Measurements from ENCODE around the gene C12orf76. TPM values are rescaled to one million over a fixed set of nuclear protein-coding genes. Genes with fewer than 3 reads are reported as not detected.

C12orf76 gene, protein sequence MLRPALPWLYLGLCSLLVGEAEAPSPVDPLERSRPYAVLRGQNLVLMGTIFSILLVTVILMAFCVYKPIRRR
- total RNA-seq, result 10 to 100 TPM; 19.4 to 29.7 (median 22.5) TPM

DNA sequence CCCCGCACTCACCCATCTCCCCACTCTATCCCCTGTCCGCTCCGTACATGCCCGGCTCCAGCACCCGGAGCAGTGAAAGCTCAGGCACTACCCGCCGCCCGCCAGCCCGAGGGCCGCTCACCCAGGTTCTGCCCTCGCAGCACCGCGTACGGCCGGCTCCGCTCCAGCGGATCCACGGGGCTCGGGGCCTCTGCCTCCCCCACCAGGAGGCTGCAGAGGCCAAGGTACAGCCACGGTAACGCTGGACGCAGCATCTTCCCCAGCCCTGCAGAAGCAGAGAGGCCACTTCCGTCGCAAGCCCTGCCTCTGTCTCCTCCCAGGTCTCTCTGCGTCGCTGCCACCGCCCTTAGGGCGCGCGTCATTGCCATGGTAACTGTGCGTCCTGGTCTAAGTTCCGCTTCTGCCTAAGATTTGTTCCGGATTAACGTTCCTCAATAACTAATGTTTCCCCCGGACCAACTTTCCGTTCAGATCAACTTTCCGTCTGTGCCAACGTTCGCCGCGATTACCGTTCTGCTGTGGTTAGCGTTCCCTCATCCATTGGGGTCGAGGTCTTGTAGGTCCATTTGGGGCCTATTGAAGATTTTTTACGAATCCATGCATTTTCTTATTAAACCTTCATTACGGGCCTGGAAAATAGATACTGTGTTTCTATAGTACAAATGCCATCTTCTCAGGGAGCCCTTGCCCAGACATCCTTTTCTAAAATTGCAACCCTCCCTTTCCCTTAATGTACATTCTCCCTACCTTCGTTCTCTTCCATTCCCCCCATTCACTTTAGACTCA, at the start of gene C12orf76:
Gene C12orf76 (minus strand): TSS at position 281 of the 786 bp plus-strand sequence. CDS start 27 bp downstream, at position 254.
- peak within 1 kb of the TSS in 3 of 4 donors; percentile 75 to 87 (median 83) for H3K27ac ChIP-seq
- peaks cover 0 to 16% (median 0%) of the 10 kb centered on the region in 3 donors for H3K36me3 ChIP-seq
- no peaks in the 10 kb centered on the region for H3K9me3 ChIP-seq
- H3K4me1 ChIP-seq, result peaks cover 0 to 34% (median 22%) of the 10 kb centered on the region in 4 donors
- H3K27me3 ChIP-seq, result no peaks in the 10 kb centered on the region
- TF ChIP-seq EP300 (IDR thresholded peaks at IDR 0.05), result peak; percentile 62 to 91
- peak; percentile 56 to 66 for TF ChIP-seq POLR2A (IDR thresholded peaks at IDR 0.05)
- TF ChIP-seq, protein P1, sequence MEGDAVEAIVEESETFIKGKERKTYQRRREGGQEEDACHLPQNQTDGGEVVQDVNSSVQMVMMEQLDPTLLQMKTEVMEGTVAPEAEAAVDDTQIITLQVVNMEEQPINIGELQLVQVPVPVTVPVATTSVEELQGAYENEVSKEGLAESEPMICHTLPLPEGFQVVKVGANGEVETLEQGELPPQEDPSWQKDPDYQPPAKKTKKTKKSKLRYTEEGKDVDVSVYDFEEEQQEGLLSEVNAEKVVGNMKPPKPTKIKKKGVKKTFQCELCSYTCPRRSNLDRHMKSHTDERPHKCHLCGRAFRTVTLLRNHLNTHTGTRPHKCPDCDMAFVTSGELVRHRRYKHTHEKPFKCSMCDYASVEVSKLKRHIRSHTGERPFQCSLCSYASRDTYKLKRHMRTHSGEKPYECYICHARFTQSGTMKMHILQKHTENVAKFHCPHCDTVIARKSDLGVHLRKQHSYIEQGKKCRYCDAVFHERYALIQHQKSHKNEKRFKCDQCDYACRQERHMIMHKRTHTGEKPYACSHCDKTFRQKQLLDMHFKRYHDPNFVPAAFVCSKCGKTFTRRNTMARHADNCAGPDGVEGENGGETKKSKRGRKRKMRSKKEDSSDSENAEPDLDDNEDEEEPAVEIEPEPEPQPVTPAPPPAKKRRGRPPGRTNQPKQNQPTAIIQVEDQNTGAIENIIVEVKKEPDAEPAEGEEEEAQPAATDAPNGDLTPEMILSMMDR (IDR thresholded peaks at IDR 0.05), result peak in 2 of 5 experiments; percentile 6 to 37
- WGBS, 2 donors, result 2 to 4% methylated on average over 18 to 47 of the region's 47 CpGs
- DNase-seq (ENCODE audit: low spot score in 2 of 2), result peak; percentile 90 to 91
- peak within 1 kb of the TSS; percentile 44 to 97 (median 90) for H3K4me3 ChIP-seq

DNA sequence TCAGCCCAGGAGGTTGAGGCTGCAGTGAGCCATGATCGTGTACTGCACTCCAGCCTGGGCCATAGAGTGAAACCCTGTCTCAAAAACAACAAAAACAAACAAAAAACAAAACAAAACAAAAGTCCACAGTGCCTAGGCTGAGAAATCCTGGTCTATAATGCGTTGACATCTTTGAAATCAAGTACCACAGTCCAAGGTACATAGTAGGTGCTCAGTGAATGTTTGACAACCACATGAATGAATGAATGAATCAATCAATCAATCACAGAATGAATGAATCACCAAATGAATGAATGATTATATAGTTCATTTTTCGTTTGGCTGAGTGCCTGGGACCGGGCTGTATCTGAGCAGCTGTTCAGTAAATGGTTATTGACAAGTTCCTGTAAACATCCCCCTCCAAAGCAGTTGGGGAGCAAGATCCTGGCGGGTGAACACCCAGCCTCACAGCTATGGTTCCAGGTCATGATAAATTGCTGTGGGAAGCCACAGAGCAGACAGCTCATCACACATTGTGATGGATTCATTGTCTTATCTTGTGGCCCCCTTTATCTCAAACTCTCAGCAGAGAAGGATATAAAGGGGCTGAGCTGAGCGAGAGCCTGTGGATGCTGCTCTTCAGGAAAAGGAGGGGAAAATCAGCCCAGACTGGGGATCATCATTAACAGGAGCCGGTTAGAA, 45.4 kb upstream of the C12orf76 start:
- no peak for TF ChIP-seq POLR2A (IDR thresholded peaks at IDR 0.05)
- no peak for TF ChIP-seq EP300 (IDR thresholded peaks at IDR 0.05)
- TF ChIP-seq, protein P1 (IDR thresholded peaks at IDR 0.05), result no peak
- Histone ChIP-seq H3K36me3 (no peaks in the 10 kb centered on the region), H3K27ac (no peak overlapping the region), H3K4me3 (no peak overlapping the region), H3K9me3 (no peaks in the 10 kb centered on the region), H3K27me3 (no peaks in the 10 kb centered on the region), H3K4me1 (no peaks in the 10 kb centered on the region)
- no peak for DNase-seq (ENCODE audit: low spot score in 2 of 2)
- WGBS, 2 donors, result 59 to 68% methylated on average over 7 of the region's 7 CpGs

- TF ChIP-seq POLR2A (IDR thresholded peaks at IDR 0.05) (no peak), EP300 (IDR thresholded peaks at IDR 0.05) (no peak)
- TF ChIP-seq, protein P1 (IDR thresholded peaks at IDR 0.05), result no peak
- Histone ChIP-seq H3K27ac (no peak overlapping the region), H3K4me1 (no peaks in the 10 kb centered on the region), H3K9me3 (no peaks in the 10 kb centered on the region), H3K27me3 (no peaks in the 10 kb centered on the region), H3K36me3 (no peaks in the 10 kb centered on the region), H3K4me3 (no peak overlapping the region)
- WGBS, 2 donors, result 70 to 79% methylated on average over 3 of the region's 3 CpGs
- DNase-seq (ENCODE audit: low spot score in 2 of 2), result no peak
Measured at GRCh38 chr12:110091136-110091711, 42.9 kb upstream of the C12orf76 start.

- no peaks in the 10 kb centered on the region for H3K9me3 ChIP-seq
- H3K36me3 ChIP-seq, result no peaks in the 10 kb centered on the region
- H3K4me3 ChIP-seq, result no peak overlapping the region
- 73 to 84% methylated on average over 8 of the region's 8 CpGs for WGBS, 2 donors
- H3K27me3 ChIP-seq, result no peaks in the 10 kb centered on the region
- H3K27ac ChIP-seq, result no peak overlapping the region
- DNase-seq (ENCODE audit: low spot score in 2 of 2), result no peak
- H3K4me1 ChIP-seq, result no peaks in the 10 kb centered on the region
- TF ChIP-seq EP300 (IDR thresholded peaks at IDR 0.05) (no peak), POLR2A (IDR thresholded peaks at IDR 0.05) (no peak)
- TF ChIP-seq, protein P1 (IDR thresholded peaks at IDR 0.05), result no peak
Measured at GRCh38 chr12:110090266-110091135, 42.2 kb upstream of the C12orf76 start.

Measured in tibial nerve (tissue), 4 donors.